ENCODE measurements around the gene ATG7.

DNA sequence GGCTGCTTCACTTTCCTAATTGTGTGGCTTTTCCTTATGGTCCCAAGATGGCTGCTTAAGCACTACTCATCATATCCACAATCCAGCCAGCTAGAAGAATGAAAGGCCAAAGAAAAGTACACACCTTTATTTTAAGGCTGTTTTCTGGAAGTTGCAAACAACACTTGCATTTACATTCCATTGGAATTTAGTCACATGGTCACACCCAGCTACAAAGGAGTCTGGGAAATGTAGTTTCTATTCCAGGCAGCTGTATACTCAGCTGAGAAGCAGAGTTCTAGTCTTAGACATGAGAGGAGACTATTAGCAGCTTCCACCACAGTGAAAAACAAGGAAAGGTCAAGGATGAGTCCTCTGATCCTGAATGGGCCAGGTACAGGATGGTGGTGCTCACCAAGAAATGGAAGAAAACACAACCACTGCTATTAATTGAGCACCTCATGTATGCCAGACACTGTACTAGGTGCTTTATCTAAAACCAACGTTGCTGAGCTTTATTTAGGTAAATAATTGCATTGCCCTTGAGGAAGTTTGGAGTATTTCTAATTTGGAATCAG is 28.0 kb upstream of the ATG7 start:
- TF ChIP-seq, protein P1, sequence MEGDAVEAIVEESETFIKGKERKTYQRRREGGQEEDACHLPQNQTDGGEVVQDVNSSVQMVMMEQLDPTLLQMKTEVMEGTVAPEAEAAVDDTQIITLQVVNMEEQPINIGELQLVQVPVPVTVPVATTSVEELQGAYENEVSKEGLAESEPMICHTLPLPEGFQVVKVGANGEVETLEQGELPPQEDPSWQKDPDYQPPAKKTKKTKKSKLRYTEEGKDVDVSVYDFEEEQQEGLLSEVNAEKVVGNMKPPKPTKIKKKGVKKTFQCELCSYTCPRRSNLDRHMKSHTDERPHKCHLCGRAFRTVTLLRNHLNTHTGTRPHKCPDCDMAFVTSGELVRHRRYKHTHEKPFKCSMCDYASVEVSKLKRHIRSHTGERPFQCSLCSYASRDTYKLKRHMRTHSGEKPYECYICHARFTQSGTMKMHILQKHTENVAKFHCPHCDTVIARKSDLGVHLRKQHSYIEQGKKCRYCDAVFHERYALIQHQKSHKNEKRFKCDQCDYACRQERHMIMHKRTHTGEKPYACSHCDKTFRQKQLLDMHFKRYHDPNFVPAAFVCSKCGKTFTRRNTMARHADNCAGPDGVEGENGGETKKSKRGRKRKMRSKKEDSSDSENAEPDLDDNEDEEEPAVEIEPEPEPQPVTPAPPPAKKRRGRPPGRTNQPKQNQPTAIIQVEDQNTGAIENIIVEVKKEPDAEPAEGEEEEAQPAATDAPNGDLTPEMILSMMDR (IDR thresholded peaks at IDR 0.05; ENCODE audit: insufficient read depth, low read length, poor library complexity, severe bottlenecking), result no peak
- TF ChIP-seq EZH2phosphoT487 (conservative IDR thresholded peaks at IDR 0.05; ENCODE audit: low read length), result no peak

Data from SU-DHL-6 (cell line).